H9 (cell line): Measurements from ENCODE around the gene KCTD4. TPM values are rescaled to one million over a fixed set of nuclear protein-coding genes. Genes with fewer than 3 reads are reported as not detected.

Source experiments
- DNase-seq: peaks from one replicate; pipeline ENCODE4 v3.0.0-alpha.2; 2017
- H2AFZ ChIP-seq: one replicate; pipeline ENCODE4 v1.6.1; 2013; ENCODE audit warnings: mild to moderate bottlenecking, low read length, control low read depth, moderate library complexity
- H2AK5ac ChIP-seq: 2 replicates; pipeline ENCODE4 v1.6.1; 2013; ENCODE audit warnings: low read length, control low read depth, mixed read lengths; ENCODE audit not compliant: insufficient read length
- H2BK120ac ChIP-seq: one replicate; pipeline ENCODE4 v1.6.1; 2013; ENCODE audit warnings: low read depth, mild to moderate bottlenecking, low read length, control low read depth, inconsistent platforms; ENCODE audit not compliant: poor library complexity, severe bottlenecking
- H2BK12ac ChIP-seq: 2 replicates; pipeline ENCODE4 v1.6.1; 2013; ENCODE audit warnings: low read length, control low read depth, mixed read lengths, low read depth; ENCODE audit not compliant: insufficient read length
- H2BK15ac ChIP-seq: 2 replicates; pipeline ENCODE4 v1.6.1; 2013; ENCODE audit warnings: low read depth, low read length, control low read depth
- H2BK20ac ChIP-seq: one replicate; pipeline ENCODE4 v1.6.1; 2013; ENCODE audit warnings: low read depth, mild to moderate bottlenecking, low read length, control low read depth, inconsistent platforms; ENCODE audit not compliant: poor library complexity, severe bottlenecking
- H2BK5ac ChIP-seq: 2 replicates; pipeline ENCODE4 v1.6.1; 2013; ENCODE audit warnings: low read length, control low read depth, mixed read lengths; ENCODE audit not compliant: insufficient read length
- H3K14ac ChIP-seq: 2 replicates; pipeline ENCODE4 v1.6.1; 2013; ENCODE audit warnings: low read length, control low read depth; ENCODE audit not compliant: insufficient read depth
- H3K18ac ChIP-seq: 2 replicates; pipeline ENCODE4 v1.6.1; 2013; ENCODE audit warnings: low read depth, mild to moderate bottlenecking, mixed read lengths, low read length, control low read depth; ENCODE audit not compliant: insufficient read length
- H3K23ac ChIP-seq: 2 replicates; pipeline ENCODE4 v1.6.1; 2013; ENCODE audit warnings: low read length, control low read depth, mixed read lengths, low read depth; ENCODE audit not compliant: insufficient read length
- H3K23me2 ChIP-seq: 2 replicates; pipeline ENCODE4 v1.6.1; 2013; ENCODE audit warnings: low read depth, mild to moderate bottlenecking, mixed read lengths, low read length, control low read depth; ENCODE audit not compliant: insufficient read length, poor library complexity, severe bottlenecking
- H3K27ac ChIP-seq: 2 replicates; pipeline ENCODE4 v1.5.1; 2013; ENCODE audit warnings: low read length, control low read depth, mixed read lengths, low read depth; ENCODE audit not compliant: insufficient read length
- H3K27me3 ChIP-seq: 2 replicates; pipeline ENCODE4 v1.6.1; 2013; ENCODE audit warnings: low read length, control low read depth, inconsistent platforms; ENCODE audit not compliant: insufficient read depth
- H3K4ac ChIP-seq: 2 replicates; pipeline ENCODE4 v1.6.1; 2013; ENCODE audit warnings: low read depth, mild to moderate bottlenecking, control low read depth, inconsistent platforms, low read length, moderate library complexity
- H3K4me1 ChIP-seq: 2 replicates; pipeline ENCODE4 v1.6.1; 2013; ENCODE audit warnings: low read length, control low read depth, inconsistent platforms; ENCODE audit not compliant: insufficient read depth
- H3K4me2 ChIP-seq: 2 replicates; pipeline ENCODE4 v1.6.1; 2013; ENCODE audit warnings: low read length, control low read depth, mixed read lengths; ENCODE audit not compliant: insufficient read length, insufficient read depth
- H3K56ac ChIP-seq: 2 replicates; pipeline ENCODE4 v1.6.1; 2013; ENCODE audit warnings: low read depth, mild to moderate bottlenecking, mixed read lengths, low read length, control low read depth; ENCODE audit not compliant: insufficient read length
- H3K79me1 ChIP-seq: 2 replicates; pipeline ENCODE4 v1.6.1; 2013; ENCODE audit warnings: low read depth, mild to moderate bottlenecking, moderate library complexity, low read length, control low read depth, inconsistent platforms; ENCODE audit not compliant: insufficient read depth, poor library complexity, severe bottlenecking
- H3K79me2 ChIP-seq: 2 replicates; pipeline ENCODE4 v1.6.1; 2013; ENCODE audit warnings: low read length, control low read depth, inconsistent platforms; ENCODE audit not compliant: insufficient read depth
- H3K9ac ChIP-seq: 2 replicates; pipeline ENCODE4 v1.6.1; 2013; ENCODE audit warnings: low read length, control low read depth, mixed read lengths; ENCODE audit not compliant: insufficient read length; ENCODE audit errors: extremely low read depth
- H3K9me3 ChIP-seq: one replicate; pipeline ENCODE4 v1.6.1; 2013; ENCODE audit warnings: low read depth, low read length, inconsistent platforms; ENCODE audit not compliant: control insufficient read depth
- H3T11ph ChIP-seq: one replicate; pipeline ENCODE4 v1.6.1; 2013; ENCODE audit warnings: mild to moderate bottlenecking, low read length, control low read depth, inconsistent platforms
- H4K20me1 ChIP-seq: one replicate; pipeline ENCODE4 v1.6.1; 2013; ENCODE audit not compliant: control insufficient read depth, insufficient read length, insufficient read depth
- H4K5ac ChIP-seq: 2 replicates; pipeline ENCODE4 v1.6.1; 2013; ENCODE audit warnings: low read depth, mild to moderate bottlenecking, mixed read lengths, low read length, control low read depth; ENCODE audit not compliant: insufficient read length
- H4K8ac ChIP-seq: replicated peaks from 2 replicates; pipeline ENCODE4 v1.6.1; 2013; ENCODE audit warnings: low read length, control low read depth, mixed read lengths, low read depth; ENCODE audit not compliant: insufficient read length
- H4K91ac ChIP-seq: 2 replicates; pipeline ENCODE4 v1.6.1; 2013; ENCODE audit warnings: low read depth, mild to moderate bottlenecking, moderate library complexity, mixed read lengths, low read length, control low read depth; ENCODE audit not compliant: insufficient read length
- H3K27ac Mint-ChIP-seq, 3 experiments: 2 replicates in 2 of 3; 3 replicates in 1 of 3; pipeline ENCODE4 v1.8.0; 2020 to 2021; ENCODE audit warnings: mixed read lengths in 3 of 3, mild to moderate bottlenecking in 1 of 3, moderate library complexity in 1 of 3
- H3K27me3 Mint-ChIP-seq: 2 replicates; pipeline ENCODE4 v1.8.0; 2021; ENCODE audit warnings: low read depth, mild to moderate bottlenecking, moderate library complexity, mixed read lengths
- H3K36me3 Mint-ChIP-seq, 3 experiments: 2 replicates in 2 of 3; 3 replicates in 1 of 3; pipeline ENCODE4 v1.8.0; 2020 to 2021; ENCODE audit warnings: low read depth in 3 of 3, mixed read lengths in 3 of 3; ENCODE audit not compliant: insufficient read depth in 1 of 3
- H3K4me1 Mint-ChIP-seq, 2 experiments: 2 replicates each; pipeline ENCODE4 v1.8.0; 2020; ENCODE audit warnings: mixed read lengths in 2 of 2
- H3K4me3 Mint-ChIP-seq, 2 experiments: 2 replicates in 1 of 2; 3 replicates in 1 of 2; pipeline ENCODE4 v1.8.0; 2020 to 2021; ENCODE audit warnings: mild to moderate bottlenecking in 2 of 2, mixed read lengths in 2 of 2, moderate library complexity in 1 of 2
- H3K9me3 Mint-ChIP-seq, 2 experiments: 2 replicates in 1 of 2; 3 replicates in 1 of 2; pipeline ENCODE4 v1.8.0; 2020; ENCODE audit warnings: mild to moderate bottlenecking in 2 of 2, mixed read lengths in 2 of 2, moderate library complexity in 1 of 2
- CTCF ChIP-seq: fragments of 200-600 bp; sonication (generic); conservative IDR thresholded peaks from 3 replicates; pipeline ENCODE4 v1.8.0; 2021; ENCODE audit warnings: antibody characterized with exemption, mild to moderate bottlenecking
- WGBS: extraction: QIAGEN DNeasy Blood & Tissue Kit; methylation state at CpG from one replicate; pipeline ENCODE4 v1.1.7; 2013; ENCODE audit warnings: missing lambda C conversion rate, low lambda C conversion rate, mixed read lengths; ENCODE audit not compliant: insufficient read length; ENCODE audit errors: extremely low coverage; 5-methylcytosine and 5-hydroxymethylcytosine counted together
- total RNA-seq: library from RNA; stranded (reverse); gene quantifications from 2 replicates; pipeline ENCODE4 v1.2.1, GENCODE V29; 2021

The KCTD4 gene
- total RNA-seq, 1 experiment from 2014 or later: not detected

- H4K91ac ChIP-seq: no peak overlapping the region
- no peak overlapping the region for H3K9ac ChIP-seq
- H3K27ac Mint-ChIP-seq: peak overlapping the region in 1 of 3 experiments; percentile 18; a peak in 1 of 7 replicates
- no peak overlapping the region for H3K18ac ChIP-seq
- no peak overlapping the region for H3K56ac ChIP-seq
- peaks cover 11 to 19% of the 10 kb centered on the region in 2 experiments for H3K4me1 Mint-ChIP-seq
- no peak overlapping the region for H2BK12ac ChIP-seq
- no peaks in the 10 kb centered on the region for H3K79me1 ChIP-seq
- no peak overlapping the region for H2BK15ac ChIP-seq
- no peak overlapping the region for H3K4me3 Mint-ChIP-seq
- no peak overlapping the region for H2AK5ac ChIP-seq
- H2AFZ ChIP-seq: no peak overlapping the region
- H3K27me3 ChIP-seq: no peaks in the 10 kb centered on the region
- peaks cover 0 to 3% (median 0%) of the 10 kb centered on the region in 3 experiments; a peak in 1 of 7 replicates for H3K36me3 Mint-ChIP-seq
- no peaks in the 10 kb centered on the region for H3K27me3 Mint-ChIP-seq
- peak overlapping the region; percentile 87 for H4K8ac ChIP-seq
- no peaks in the 10 kb centered on the region for H3K9me3 Mint-ChIP-seq
- no peak overlapping the region for H3T11ph ChIP-seq
- no peak overlapping the region for H3K4me2 ChIP-seq
- TF ChIP-seq CTCF: no peak
- H4K20me1 ChIP-seq: no peaks in the 10 kb centered on the region
- WGBS: no CpG with 5 or more reads among the region's 5 CpGs
- H3K23me2 ChIP-seq: no peaks in the 10 kb centered on the region
- H3K4me1 ChIP-seq: no peaks in the 10 kb centered on the region
- no peaks in the 10 kb centered on the region for H3K9me3 ChIP-seq
- no peak overlapping the region for H2BK5ac ChIP-seq
- H2BK20ac ChIP-seq: no peak overlapping the region
- no peaks in the 10 kb centered on the region for H3K79me2 ChIP-seq
- no peak for DNase-seq
- no peak overlapping the region for H3K14ac ChIP-seq
- H4K5ac ChIP-seq: no peak overlapping the region
- no peak overlapping the region for H3K23ac ChIP-seq
- no peak overlapping the region for H2BK120ac ChIP-seq
- H3K4ac ChIP-seq: no peak overlapping the region
- H3K27ac ChIP-seq: no peak overlapping the region
These were observed 27.2 kb upstream of the KCTD4 start for GRCh38 chr13:45228002-45228401.
